Inflammatory macrophage (primary cell): ENCODE results near the gene DKC1.
A peak's percentile ranks its signal among the peaks of the same experiment; 100 is the strongest.

ENCODE experiments used
- DNase-seq, 2 donors: peaks; one replicate each; pipeline ENCODE4 v3.0.0-alpha.2; 2020 to 2022

Gene DKC1

GRCh38 chrX:154738011-154738738 lies 24.5 kb upstream of the DKC1 start:
- DNase-seq: peak in 1 of 2 donors; percentile 46

GRCh38 chrX:154739952-154740465 lies 22.7 kb upstream of the DKC1 start:
- DNase-seq: peak in 1 of 2 donors; percentile 45

- no peak for DNase-seq
These were observed 20.1 kb upstream of the DKC1 start for GRCh38 chrX:154742613-154743012.

GRCh38 chrX:154748712-154749339 lies 13.8 kb upstream of the DKC1 start:
- DNase-seq: peak; percentile 68 to 80

GRCh38 chrX:154749856-154750255 lies 12.8 kb upstream of the DKC1 start:
- DNase-seq: no peak

- peak in 1 of 2 donors; percentile 51 for DNase-seq
These were observed 12.1 kb upstream of the DKC1 start, which contains the start of gene GAB3 for GRCh38 chrX:154750301-154751202. Gene GAB3 (minus strand): TSS chrX:154751077. CDS start chrX:154751025, 52 bp downstream.

- DNase-seq: peak; percentile 30 to 31
These were observed 11.4 kb upstream of the DKC1 start for GRCh38 chrX:154751203-154751668.

- no peak for DNase-seq
These were observed 10.9 kb upstream of the DKC1 start for GRCh38 chrX:154751669-154752271.

GRCh38 chrX:154758696-154759095 lies 4.0 kb upstream of the DKC1 start:
- DNase-seq: no peak

GRCh38 chrX:154761977-154762536 lies 607 bp upstream of the DKC1 start:
- DNase-seq: no peak

- DNase-seq: no peak
These were observed 12.0 kb downstream of the DKC1 start for GRCh38 chrX:154774622-154775021.

GRCh38 chrX:154775419-154776349 lies 13.0 kb downstream of the DKC1 start:
- DNase-seq: peak; percentile 70 to 77

- no peak for DNase-seq
These were observed 14.1 kb downstream of the DKC1 start for GRCh38 chrX:154776753-154777152.

- no peak for DNase-seq
These were observed 16.6 kb downstream of the DKC1 start for GRCh38 chrX:154779261-154779660.

- no peak for DNase-seq
These were observed 18.3 kb downstream of the DKC1 start for GRCh38 chrX:154780968-154781367.

GRCh38 chrX:154784149-154784995 lies 21.7 kb downstream of the DKC1 start:
- DNase-seq: no peak

GRCh38 chrX:154785716-154786115 lies 23.1 kb downstream of the DKC1 start:
- no peak for DNase-seq

GRCh38 chrX:154791467-154791866 lies 28.8 kb downstream of the DKC1 start:
- DNase-seq: no peak

GRCh38 chrX:154791939-154792338 lies 29.3 kb downstream of the DKC1 start:
- no peak for DNase-seq
